GM21619 (cell line): ENCODE results near the gene NUTM2A.
"Not testable (repeated sequence)": the region's sequence is repeated elsewhere in the genome, so short reads cannot be mapped to it uniquely, and the experiment has no call there.

ENCODE experiments used
- ATAC-seq: cut with Tn5 transposase; IDR thresholded peaks from one replicate; pipeline ENCODE4 v1.9.1; 2021; ENCODE audit not compliant: unreplicated experiment

Gene NUTM2A

GRCh38 chr10:87248818-87249353, 23.6 kb downstream of the NUTM2A start:
- ATAC-seq = not testable (repeated sequence)

GRCh38 chr10:87280749-87281392, 55.6 kb downstream of the NUTM2A start:
- not testable (repeated sequence) for ATAC-seq
